HCT116 (cell line): ENCODE measurements around the gene PTPN20. TPM values are rescaled to one million over a fixed set of nuclear protein-coding genes. Genes with fewer than 3 reads are reported as not detected.
"Not testable (repeated sequence)": the region's sequence is repeated elsewhere in the genome, so short reads cannot be mapped to it uniquely, and the experiment has no call there.

Experiments
- ATAC-seq: fragments of 200-7000 bp; cut with Tn5 transposase; 2 replicates; pipeline ENCODE4 v1.9.1; 2020; ENCODE audit warnings: mild to moderate bottlenecking, moderate library complexity
- BruUV-seq: library from RNA; stranded (reverse); fragments of 400-500 nt; replicated peaks from 2 replicates; lab custom pipeline; 2021; lab: Mats Ljungman, UMichigan
- CTCF ChIA-PET: fragments of 300-600 bp; sonication (Branson Sonifier 250); formaldehyde crosslinking; loops from one replicate; lab custom pipeline; 2021; ENCODE audit warnings: antibody characterized with exemption; lab: Charles Lee
- POLR2A ChIA-PET: fragments of 300-600, 350-600 bp; sonication (Branson Sonifier 250); formaldehyde crosslinking; loops from one replicate; lab custom pipeline; 2021; ENCODE audit warnings: antibody characterized with exemption; lab: Charles Lee
- RAD21 ChIA-PET, 2 experiments: fragments of 300-600 bp; sonication (Branson Sonifier 250); formaldehyde crosslinking; loops; one replicate each; lab custom pipeline; 2023; ENCODE audit warnings: low total read pairs in 2 of 2; ENCODE audit not compliant: uncharacterized antibody in 2 of 2, unreplicated experiment in 2 of 2, low non-redundant PET in 1 of 2; lab: Charles Lee
- DNase-seq: peaks from one replicate; pipeline ENCODE4 v3.0.0-alpha.2; 2010; ENCODE audit warnings: low read depth, low spot score
- H2AFZ ChIP-seq: fragments of 200-600 bp; shearing (Covaris generic), sonication (generic); 2 replicates; pipeline ENCODE4 v1.6.1; 2017; ENCODE audit warnings: low read depth, mixed run types, mixed read lengths, antibody characterized with exemption, low read length; ENCODE audit not compliant: poor library complexity, severe bottlenecking
- H3K27ac ChIP-seq: 2 replicates; pipeline ENCODE4 v1.5.1; 2012; ENCODE audit warnings: low read depth, low read length
- H3K27me3 ChIP-seq: fragments of 200-600 bp; sonication (generic); 2 replicates; pipeline ENCODE4 v1.6.1; 2016; ENCODE audit warnings: mixed run types, low read length, mixed read lengths; ENCODE audit not compliant: insufficient read depth
- H3K36me3 ChIP-seq, 2 experiments: fragments of 200-500 bp in 1 of 2; fragments of 200-600 bp in 1 of 2; sonication (Bioruptor generic) in 1 of 2; sonication (generic) in 1 of 2; 2 replicates each; pipeline versions ENCODE4 v1.5.1 to v1.6.1; 2014 to 2016; ENCODE audit warnings: low read length in 2 of 2, inconsistent platforms in 1 of 2, mixed read lengths in 1 of 2, mixed run types in 1 of 2; ENCODE audit not compliant: insufficient read depth in 2 of 2, control insufficient read depth in 1 of 2
- H3K4me1 ChIP-seq, 2 experiments: fragments of 200-600 bp in 1 of 2; sonication (generic) in 1 of 2; 2 replicates each; pipeline versions ENCODE4 v1.5.1 to v1.6.1; 2012 to 2017; ENCODE audit warnings: low read length in 2 of 2, inconsistent platforms in 1 of 2, mild to moderate bottlenecking in 1 of 2, mixed read lengths in 1 of 2, mixed run types in 1 of 2, moderate library complexity in 1 of 2; ENCODE audit not compliant: insufficient read depth in 2 of 2, control insufficient read depth in 1 of 2
- H3K4me2 ChIP-seq: fragments of 200-600 bp; sonication (generic); 2 replicates; pipeline ENCODE4 v1.6.1; 2017; ENCODE audit warnings: mixed run types, low read length, mixed read lengths
- H3K4me3 ChIP-seq, 2 experiments: fragments of 200-600 bp in 1 of 2; sonication (generic) in 1 of 2; replicated peaks in 1 of 2; 2 replicates each; pipeline ENCODE4 v1.5.1; 2011 to 2016; ENCODE audit warnings: low read length in 2 of 2, control low read depth in 1 of 2, low read depth in 1 of 2, mild to moderate bottlenecking in 1 of 2, mixed read lengths in 1 of 2, mixed run types in 1 of 2
- H3K79me2 ChIP-seq: fragments of 200-600 bp; sonication (generic); 2 replicates; pipeline ENCODE4 v1.6.1; 2017; ENCODE audit warnings: mild to moderate bottlenecking, mixed run types, low read length, moderate library complexity, mixed read lengths; ENCODE audit not compliant: insufficient read depth
- H3K9ac ChIP-seq: fragments of 200-600 bp; sonication (generic); 2 replicates; pipeline ENCODE4 v1.6.1; 2016; ENCODE audit warnings: low read length, mixed read lengths
- H3K9me2 ChIP-seq: fragments of 200-600 bp; sonication (generic), shearing (Covaris generic); 2 replicates; pipeline ENCODE4 v1.6.1; 2017; ENCODE audit warnings: mixed run types, mild to moderate bottlenecking, moderate library complexity; ENCODE audit not compliant: insufficient read depth
- H3K9me3 ChIP-seq, 2 experiments: fragments of 200-500 bp in 1 of 2; fragments of 200-600 bp in 1 of 2; sonication (Bioruptor generic) in 1 of 2; sonication (generic) in 1 of 2; 2 replicates each; pipeline ENCODE4 v1.6.1; 2014 to 2017; ENCODE audit warnings: low read length in 2 of 2, mixed read lengths in 2 of 2, inconsistent platforms in 1 of 2, low read depth in 1 of 2, mild to moderate bottlenecking in 1 of 2, mixed run types in 1 of 2, moderate library complexity in 1 of 2; ENCODE audit not compliant: control insufficient read depth in 1 of 2, insufficient read depth in 1 of 2
- H4K20me1 ChIP-seq: fragments of 200-600 bp; sonication (generic), shearing (Covaris generic); 2 replicates; pipeline ENCODE4 v1.6.1; 2017; ENCODE audit warnings: mixed run types, mild to moderate bottlenecking, moderate library complexity; ENCODE audit not compliant: insufficient read depth
- intact Hi-C: fragments of 100-400 bp; cut with micrococcal nuclease; formaldehyde crosslinking; loops from 2 replicates; pipeline ENCODE4 v1.10.0; 2022
- total RNA-seq: library from RNA; stranded (reverse); gene quantifications from one replicate; pipeline ENCODE4 v1.2.1, GENCODE V29; 2021; ENCODE audit not compliant: unreplicated experiment

PTPN20 gene
- total RNA-seq, 1 experiment from 2014 or later: not detected

- H4K20me1 ChIP-seq, H3K4me3 ChIP-seq, intact Hi-C loops, RAD21 ChIA-PET, H3K79me2 ChIP-seq, H3K9ac ChIP-seq, H2AFZ ChIP-seq, H3K4me1 ChIP-seq, DNase-seq, H3K4me2 ChIP-seq, ATAC-seq, H3K36me3 ChIP-seq, H3K27ac ChIP-seq, H3K27me3 ChIP-seq, POLR2A ChIA-PET, H3K9me3 ChIP-seq, CTCF ChIA-PET, BruUV-seq, H3K9me2 ChIP-seq: not testable (repeated sequence)
These were observed 14.2 kb upstream of the PTPN20 start for GRCh38 chr10:46896762-46897692.

- BruUV-seq, H2AFZ ChIP-seq, POLR2A ChIA-PET, H3K4me2 ChIP-seq, intact Hi-C loops, DNase-seq, H3K9ac ChIP-seq, H3K9me3 ChIP-seq, H3K27me3 ChIP-seq, H3K4me1 ChIP-seq, CTCF ChIA-PET, H3K9me2 ChIP-seq, H3K36me3 ChIP-seq, H4K20me1 ChIP-seq, H3K4me3 ChIP-seq, H3K79me2 ChIP-seq, RAD21 ChIA-PET, H3K27ac ChIP-seq, ATAC-seq: not testable (repeated sequence)
These were observed 10.0 kb upstream of the PTPN20 start for GRCh38 chr10:46901247-46901646.

DNA sequence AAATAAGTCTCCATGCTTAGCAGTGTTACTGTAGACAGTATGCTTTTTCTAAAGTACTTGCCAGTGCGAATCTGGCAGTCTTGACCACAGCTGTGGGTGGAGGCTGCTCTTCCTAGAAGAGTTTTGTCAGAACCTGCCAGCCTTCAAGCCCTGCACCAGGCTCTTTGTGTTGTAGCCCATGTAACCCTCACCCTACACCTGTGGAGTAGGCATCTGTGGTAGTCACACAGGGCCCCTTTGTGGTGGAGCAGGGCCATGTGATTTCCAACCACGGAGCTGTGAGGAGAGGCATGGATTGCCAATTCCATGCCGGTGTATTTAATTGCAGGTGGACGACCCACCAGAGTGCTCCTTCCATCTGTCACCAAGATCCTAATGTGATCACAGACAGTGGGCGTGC, 7.4 kb upstream of the PTPN20 start:
- H3K27me3 ChIP-seq, ATAC-seq, BruUV-seq, CTCF ChIA-PET, H3K9me3 ChIP-seq, H3K36me3 ChIP-seq, H3K4me1 ChIP-seq, POLR2A ChIA-PET, H3K4me2 ChIP-seq, DNase-seq, H3K79me2 ChIP-seq, H3K27ac ChIP-seq, H2AFZ ChIP-seq, RAD21 ChIA-PET, H4K20me1 ChIP-seq, intact Hi-C loops, H3K9me2 ChIP-seq, H3K4me3 ChIP-seq, H3K9ac ChIP-seq: not testable (repeated sequence)

- RAD21 ChIA-PET, H3K4me2 ChIP-seq, H3K27ac ChIP-seq, DNase-seq, H2AFZ ChIP-seq, BruUV-seq, H3K27me3 ChIP-seq, H3K9ac ChIP-seq, H3K9me3 ChIP-seq, POLR2A ChIA-PET, H4K20me1 ChIP-seq, H3K36me3 ChIP-seq, H3K9me2 ChIP-seq, H3K4me3 ChIP-seq, H3K4me1 ChIP-seq, CTCF ChIA-PET, ATAC-seq, intact Hi-C loops, H3K79me2 ChIP-seq: not testable (repeated sequence)
These were observed 4.9 kb upstream of the PTPN20 start for GRCh38 chr10:46906359-46906758.
